MG63 (cell line): Measurements from ENCODE around the gene NDUFS2. TPM values are rescaled to one million over a fixed set of nuclear protein-coding genes. Genes with fewer than 3 reads are reported as not detected.

Experiments used
- DNase-seq: peaks from one replicate; pipeline ENCODE4 v3.0.0-alpha.2; 2020
- H3K27me3 ChIP-seq: fragments of 250-450 bp; sonication (Bioruptor Pico); 2 replicates; pipeline ENCODE4 v1.5.1; 2020; ENCODE audit warnings: mild to moderate bottlenecking, moderate library complexity
- H3K36me3 ChIP-seq: fragments of 250-450 bp; sonication (Bioruptor Pico); 2 replicates; pipeline ENCODE4 v1.5.1; 2020; ENCODE audit warnings: mild to moderate bottlenecking, moderate library complexity
- H3K4me3 ChIP-seq: fragments of 250-450 bp; sonication (Bioruptor Pico); 2 replicates; pipeline ENCODE4 v1.5.1; 2020; ENCODE audit warnings: mild to moderate bottlenecking, moderate library complexity
- H3K9me3 ChIP-seq: fragments of 250-450 bp; sonication (Bioruptor Pico); 2 replicates; pipeline ENCODE4 v1.5.1; 2020; ENCODE audit warnings: mild to moderate bottlenecking, moderate library complexity
- total RNA-seq: library from RNA; depleted of rRNA; stranded (reverse); fragments of >200 nt; shearing (Covaris generic); gene quantifications from 2 replicates; pipeline ENCODE4 v1.2.3, GENCODE V29; 2014; ENCODE audit warnings: low replicate concordance

NDUFS2 gene
- total RNA-seq, 1 experiment from 2014 or later, result 194 TPM

DNA sequence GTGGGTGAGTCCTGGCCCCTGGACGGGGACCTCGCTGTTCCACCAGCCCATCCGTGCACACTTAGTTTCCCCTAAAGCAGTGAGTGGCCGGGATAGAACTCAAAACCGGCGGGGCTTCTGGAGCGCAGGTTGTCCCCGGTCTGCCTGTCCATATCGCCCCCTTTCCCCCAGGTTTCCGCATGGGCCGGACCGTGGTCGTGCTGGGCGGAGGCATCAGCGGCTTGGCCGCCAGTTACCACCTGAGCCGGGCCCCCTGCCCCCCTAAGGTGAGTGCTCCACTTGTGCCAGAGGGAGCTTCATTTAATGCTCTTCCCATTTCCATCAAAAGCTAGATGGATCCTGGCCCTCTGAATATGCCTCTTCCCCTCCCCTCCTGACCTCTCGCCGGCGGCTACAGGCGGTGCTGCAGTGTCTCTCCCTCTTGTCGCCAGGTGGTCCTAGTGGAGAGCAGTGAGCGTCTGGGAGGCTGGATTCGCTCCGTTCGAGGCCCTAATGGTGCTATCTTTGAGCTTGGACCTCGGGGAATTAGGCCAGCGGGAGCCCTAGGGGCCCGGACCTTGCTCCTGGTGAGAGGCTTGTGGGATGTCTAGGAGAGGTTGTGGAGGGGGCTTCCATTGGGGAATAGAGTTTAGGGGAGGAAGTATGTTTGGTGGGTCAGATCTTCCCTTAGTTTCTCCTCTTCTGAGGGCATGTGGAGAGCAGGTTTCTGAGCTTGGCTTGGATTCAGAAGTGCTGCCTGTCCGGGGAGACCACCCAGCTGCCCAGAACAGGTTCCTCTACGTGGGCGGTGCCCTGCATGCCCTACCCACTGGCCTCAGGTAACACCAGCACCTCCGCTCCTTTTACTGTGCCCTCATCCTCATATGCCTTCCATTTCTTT lies 35.3 kb upstream of the NDUFS2 start:
- Histone ChIP-seq H3K27me3 (no peaks in the 10 kb centered on the region), H3K36me3 (peaks cover 45% of the 10 kb centered on the region), H3K9me3 (no peaks in the 10 kb centered on the region), H3K4me3 (peak overlapping the region; percentile 74)
- DNase-seq, result no peak

- Histone ChIP-seq H3K36me3 (peaks cover 48% of the 10 kb centered on the region), H3K9me3 (no peaks in the 10 kb centered on the region), H3K4me3 (no peak overlapping the region), H3K27me3 (no peaks in the 10 kb centered on the region)
- DNase-seq, result no peak
Observed at GRCh38 chr1:161168906-161169305, 33.3 kb upstream of the NDUFS2 start.

DNA sequence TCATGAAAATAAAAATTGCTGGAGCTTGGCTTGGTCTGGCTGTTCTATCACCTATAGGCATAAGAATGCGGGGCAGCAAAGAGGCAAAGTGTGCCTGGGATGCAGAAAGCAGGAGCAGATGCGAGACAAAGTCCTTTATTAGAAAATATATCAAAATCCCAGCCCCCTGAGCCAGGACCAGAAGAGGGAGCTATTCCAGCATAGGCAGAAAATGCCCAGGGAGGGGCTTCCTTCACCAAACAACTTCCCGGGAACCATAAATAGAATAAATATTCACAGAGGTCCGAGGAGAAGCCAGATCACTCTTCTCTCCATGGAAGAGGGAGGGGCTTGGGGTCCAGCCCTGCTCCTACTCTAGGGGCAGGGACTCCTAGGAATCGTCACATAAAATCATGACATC lies 31.0 kb upstream of the NDUFS2 start:
- Histone ChIP-seq H3K4me3 (no peak overlapping the region), H3K9me3 (no peaks in the 10 kb centered on the region), H3K36me3 (peaks cover 57% of the 10 kb centered on the region), H3K27me3 (no peaks in the 10 kb centered on the region)
- no peak for DNase-seq

- H3K4me3 ChIP-seq, result no peak overlapping the region
- H3K9me3 ChIP-seq, result no peaks in the 10 kb centered on the region
- DNase-seq, result no peak
- H3K27me3 ChIP-seq, result no peaks in the 10 kb centered on the region
- H3K36me3 ChIP-seq, result peaks cover 59% of the 10 kb centered on the region
Observed at GRCh38 chr1:161171696-161172095, 30.5 kb upstream of the NDUFS2 start.

GRCh38 chr1:161172349-161172748 lies 29.8 kb upstream of the NDUFS2 start:
- Histone ChIP-seq H3K4me3 (no peak overlapping the region), H3K27me3 (no peaks in the 10 kb centered on the region), H3K9me3 (no peaks in the 10 kb centered on the region), H3K36me3 (peaks cover 59% of the 10 kb centered on the region)
- no peak for DNase-seq

DNA sequence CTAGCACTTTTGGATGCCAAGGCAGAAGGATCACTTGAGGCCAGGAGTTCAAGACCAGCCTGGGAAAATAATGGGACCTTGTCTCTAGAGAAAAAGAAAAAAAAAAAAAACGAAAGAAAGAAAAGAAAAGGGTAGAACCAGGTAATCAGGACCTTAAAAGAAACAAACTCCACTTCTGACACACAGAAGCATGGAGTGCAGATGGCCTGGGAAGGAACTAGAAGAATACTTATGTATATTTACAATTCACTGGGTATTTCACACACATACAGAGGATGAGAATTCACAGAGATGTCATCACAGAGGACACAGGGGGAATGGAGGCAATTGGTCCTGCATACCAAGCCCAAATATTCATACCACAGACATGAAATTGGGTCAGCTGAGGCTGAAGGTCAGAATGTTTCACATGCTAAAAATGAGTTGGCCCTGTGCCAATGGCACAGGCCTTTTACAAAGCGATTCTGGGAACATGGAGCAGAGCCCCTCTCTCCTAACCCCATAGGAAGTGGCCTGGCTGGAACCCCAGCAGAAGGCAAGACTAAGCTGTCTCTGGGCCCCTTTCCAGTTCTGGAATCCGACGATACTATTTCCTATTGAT lies 29.3 kb upstream of the NDUFS2 start:
- Histone ChIP-seq H3K4me3 (no peak overlapping the region), H3K9me3 (no peaks in the 10 kb centered on the region), H3K27me3 (no peaks in the 10 kb centered on the region), H3K36me3 (peaks cover 59% of the 10 kb centered on the region)
- peak; percentile 41 for DNase-seq

DNA sequence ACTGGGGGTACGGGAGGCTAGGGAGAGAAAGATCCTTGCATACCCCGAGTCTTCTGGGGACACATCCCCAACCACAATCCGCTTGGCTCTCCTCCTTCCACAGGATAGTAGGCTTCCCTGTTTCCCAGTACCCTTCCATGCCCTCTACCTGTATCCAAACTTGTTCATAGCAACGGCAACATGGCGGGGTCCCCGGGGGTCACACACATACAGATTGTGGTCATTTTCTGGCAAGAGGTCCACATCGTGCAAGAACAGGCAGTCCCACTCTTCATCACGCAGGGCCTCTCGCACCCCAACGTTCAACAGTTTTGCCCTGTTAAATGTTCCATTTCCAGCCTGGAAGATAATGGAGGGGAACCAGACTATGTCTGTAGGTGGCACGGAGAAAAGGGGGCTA lies 28.5 kb upstream of the NDUFS2 start:
- Histone ChIP-seq H3K9me3 (no peaks in the 10 kb centered on the region), H3K4me3 (no peak overlapping the region), H3K27me3 (no peaks in the 10 kb centered on the region), H3K36me3 (peaks cover 58% of the 10 kb centered on the region)
- no peak for DNase-seq

DNA sequence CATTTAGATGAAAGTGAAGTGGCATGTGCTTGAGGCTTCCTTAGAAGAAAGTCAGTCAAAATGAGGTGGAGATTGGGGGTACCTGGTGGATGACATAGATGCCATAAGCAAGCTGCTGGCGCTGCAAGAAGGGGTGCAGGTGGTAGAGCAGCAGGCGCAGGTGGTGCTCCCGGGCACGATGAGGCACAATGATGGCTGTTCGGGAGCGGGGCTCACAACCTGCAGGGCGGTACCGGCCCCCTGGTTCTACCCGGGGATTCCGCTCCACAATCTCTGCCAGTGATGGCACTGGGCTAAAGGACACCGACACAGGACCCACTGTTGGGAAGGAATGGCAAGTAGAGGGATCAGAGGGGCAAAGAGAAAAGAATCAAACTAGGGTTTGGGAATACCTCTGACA lies 27.3 kb upstream of the NDUFS2 start:
- Histone ChIP-seq H3K4me3 (no peak overlapping the region), H3K9me3 (no peaks in the 10 kb centered on the region), H3K27me3 (no peaks in the 10 kb centered on the region), H3K36me3 (peaks cover 50% of the 10 kb centered on the region)
- DNase-seq, result no peak

DNA sequence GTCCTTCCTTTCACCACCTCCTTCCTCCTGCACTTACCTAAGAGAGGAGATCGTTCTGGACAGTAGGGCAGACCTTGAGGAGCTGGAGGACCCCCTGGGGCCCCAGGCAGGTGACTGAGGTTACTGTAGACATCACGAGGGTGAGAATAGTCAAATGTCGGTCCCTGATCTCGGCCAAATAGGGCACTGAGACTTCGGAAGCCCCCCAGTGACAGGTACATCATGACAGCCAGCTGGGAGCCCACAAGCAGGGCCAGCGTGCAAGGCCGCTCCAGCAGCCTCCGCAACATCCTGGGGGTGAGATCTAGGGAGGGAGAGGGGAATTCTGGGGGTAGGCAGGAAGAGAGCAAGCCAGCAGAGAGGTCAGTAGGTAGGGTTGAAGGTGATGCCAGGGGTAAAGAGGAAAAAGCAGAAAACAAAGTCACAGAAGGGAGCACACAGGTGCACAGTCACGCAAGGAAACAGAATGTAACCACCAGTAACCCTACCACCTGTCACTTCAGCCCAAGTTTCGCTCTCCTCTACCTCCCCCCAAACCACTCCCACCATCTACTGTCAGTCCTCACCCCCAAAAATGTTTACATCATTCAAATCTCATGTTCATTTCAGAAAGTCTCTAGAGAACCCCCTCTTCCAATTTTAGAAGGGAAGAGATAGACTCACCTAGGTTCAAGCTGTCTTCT lies 26.3 kb upstream of the NDUFS2 start:
- no peaks in the 10 kb centered on the region for H3K9me3 ChIP-seq
- peaks cover 43% of the 10 kb centered on the region for H3K36me3 ChIP-seq
- no peak overlapping the region for H3K4me3 ChIP-seq
- no peaks in the 10 kb centered on the region for H3K27me3 ChIP-seq
- DNase-seq, result no peak

GRCh38 chr1:161176468-161177111 lies 25.6 kb upstream of the NDUFS2 start:
- Histone ChIP-seq H3K9me3 (no peaks in the 10 kb centered on the region), H3K36me3 (peaks cover 37% of the 10 kb centered on the region), H3K27me3 (no peaks in the 10 kb centered on the region), H3K4me3 (peak overlapping the region; percentile 91)
- no peak for DNase-seq

DNA sequence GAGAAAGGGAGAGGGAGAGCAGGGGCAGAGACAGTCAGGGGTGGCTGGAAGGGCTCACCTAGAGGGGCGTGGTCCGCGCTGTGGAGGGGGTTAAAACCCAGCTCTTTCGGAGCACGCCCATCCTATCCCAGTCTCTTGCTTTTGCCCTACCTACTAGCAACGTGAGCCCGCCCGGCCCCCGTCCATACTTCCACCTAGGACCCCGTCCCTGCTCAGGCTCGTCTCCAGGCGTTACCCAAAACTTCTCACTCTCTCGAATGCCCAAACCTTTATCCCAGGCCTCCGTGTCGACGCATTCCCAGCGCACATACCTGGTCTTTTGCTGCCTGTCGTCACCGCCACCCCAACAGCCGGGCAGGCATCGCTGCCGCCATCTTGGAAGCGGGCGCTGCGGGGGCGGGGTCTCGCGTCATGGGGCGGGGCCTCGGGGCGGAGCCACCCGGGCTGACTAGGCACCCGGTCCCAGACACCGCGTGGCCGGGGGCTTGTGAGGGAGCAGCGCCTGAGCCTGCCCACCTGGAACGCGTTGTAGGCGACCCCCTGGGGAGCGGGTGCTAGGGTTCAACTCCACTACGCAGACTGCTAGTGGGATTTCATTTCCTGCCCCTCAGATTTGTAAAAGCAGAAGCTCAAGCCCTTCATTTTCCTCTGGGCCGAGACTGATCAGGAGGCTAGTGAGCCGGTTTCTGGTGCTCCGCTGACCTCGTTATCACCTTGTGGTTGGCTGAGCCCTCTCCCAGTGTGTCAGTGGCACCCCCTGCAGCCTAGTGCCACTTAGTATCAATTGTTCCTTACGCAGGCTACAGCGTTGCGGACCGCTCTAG lies 24.8 kb upstream of the NDUFS2 start, which contains the start of gene B4GALT3:
TSS of gene B4GALT3 (minus strand) at position 396 of the 824 bp plus-strand sequence. CDS start 1,447 bp downstream, outside the sequence.
- Histone ChIP-seq H3K9me3 (no peaks in the 10 kb centered on the region), H3K36me3 (peaks cover 29% of the 10 kb centered on the region), H3K4me3 (peak within 1 kb of the TSS; percentile 91), H3K27me3 (no peaks in the 10 kb centered on the region)
- peak; percentile 88 for DNase-seq

- DNase-seq, result no peak
- Histone ChIP-seq H3K9me3 (no peaks in the 10 kb centered on the region), H3K4me3 (peak overlapping the region; percentile 91)
Observed at GRCh38 chr1:161177936-161178244, 24.3 kb upstream of the NDUFS2 start.

DNA sequence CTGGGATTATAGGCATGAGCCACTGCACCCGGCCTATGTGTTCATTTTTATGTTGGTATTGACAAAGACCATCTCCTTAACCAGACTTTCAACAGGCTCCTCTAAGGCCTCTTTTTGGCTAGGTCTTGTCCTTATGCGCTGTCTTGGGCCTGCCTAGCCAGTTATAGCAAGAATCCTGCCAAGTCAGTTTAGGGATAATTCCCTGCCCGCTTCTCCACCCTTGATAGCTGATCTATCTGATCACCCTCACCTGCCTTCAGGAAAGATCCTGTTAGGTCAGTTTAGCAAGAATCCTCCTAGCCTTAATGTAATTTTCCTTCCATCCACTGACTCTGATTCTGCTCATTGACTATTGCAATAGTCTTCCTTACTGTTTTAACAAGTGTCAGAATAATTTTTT lies 22.5 kb upstream of the NDUFS2 start:
- H3K9me3 ChIP-seq, result no peaks in the 10 kb centered on the region
- DNase-seq, result no peak
- no peak overlapping the region for H3K4me3 ChIP-seq
- H3K27me3 ChIP-seq, result no peaks in the 10 kb centered on the region
- H3K36me3 ChIP-seq, result peaks cover 9% of the 10 kb centered on the region

More at GRCh38 chr1:161177936-161178244, 24.3 kb upstream of the NDUFS2 start:
- Histone ChIP-seq H3K27me3 (no peaks in the 10 kb centered on the region), H3K36me3 (peaks cover 24% of the 10 kb centered on the region)

GRCh38 chr1:161180639-161181038 lies 21.5 kb upstream of the NDUFS2 start:
- Histone ChIP-seq H3K36me3 (peaks cover 2% of the 10 kb centered on the region), H3K27me3 (no peaks in the 10 kb centered on the region), H3K9me3 (no peaks in the 10 kb centered on the region), H3K4me3 (no peak overlapping the region)
- DNase-seq, result no peak

GRCh38 chr1:161182214-161182613 lies 20.0 kb upstream of the NDUFS2 start:
- Histone ChIP-seq H3K9me3 (no peaks in the 10 kb centered on the region), H3K36me3 (no peaks in the 10 kb centered on the region), H3K4me3 (no peak overlapping the region), H3K27me3 (no peaks in the 10 kb centered on the region)
- peak; percentile 56 for DNase-seq

DNA sequence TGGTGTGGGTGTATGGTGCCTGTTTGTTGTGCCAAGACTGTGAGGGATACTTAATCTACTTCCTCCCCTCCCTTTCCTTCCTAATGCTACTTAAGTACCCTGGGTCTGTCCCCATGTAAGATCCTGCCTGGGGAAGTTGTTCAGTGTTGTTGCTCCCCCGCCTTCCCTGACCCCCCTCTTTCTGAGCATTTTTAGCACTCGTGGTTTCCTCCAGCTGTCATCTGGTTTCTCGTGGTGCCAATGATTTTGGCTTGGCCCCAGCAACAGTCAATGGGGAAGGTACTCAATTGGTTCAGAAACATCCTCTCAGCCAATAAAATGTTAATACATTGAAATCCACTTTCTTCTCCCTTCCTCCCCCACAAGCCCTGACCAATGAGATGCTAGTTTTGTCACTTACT lies 16.9 kb upstream of the NDUFS2 start:
- Histone ChIP-seq H3K4me3 (no peak overlapping the region), H3K36me3 (peaks cover 6% of the 10 kb centered on the region; the same call in 1 of the 2 replicates), H3K9me3 (no peaks in the 10 kb centered on the region), H3K27me3 (no peaks in the 10 kb centered on the region)
- DNase-seq, result peak; percentile 56
